GM18907 (cell line): ENCODE measurements around the gene SIX2.
"Not testable (repeated sequence)": the region's sequence is repeated elsewhere in the genome, so short reads cannot be mapped to it uniquely, and the experiment has no call there.

ENCODE experiments used
- ATAC-seq: cut with Tn5 transposase; IDR thresholded peaks from one replicate; pipeline ENCODE4 v1.9.1; 2021; ENCODE audit warnings: mild to moderate bottlenecking, moderate library complexity; ENCODE audit not compliant: unreplicated experiment

Gene SIX2

GRCh38 chr2:45009303-45009927 lies at the start of gene SIX2:
Gene SIX2, minus strand, starts transcription at chr2:45009452. Its CDS starts 342 bp downstream, at chr2:45009110.
- no peak for ATAC-seq

GRCh38 chr2:45055162-45055605 lies 45.9 kb upstream of the SIX2 start:
- no peak for ATAC-seq

DNA sequence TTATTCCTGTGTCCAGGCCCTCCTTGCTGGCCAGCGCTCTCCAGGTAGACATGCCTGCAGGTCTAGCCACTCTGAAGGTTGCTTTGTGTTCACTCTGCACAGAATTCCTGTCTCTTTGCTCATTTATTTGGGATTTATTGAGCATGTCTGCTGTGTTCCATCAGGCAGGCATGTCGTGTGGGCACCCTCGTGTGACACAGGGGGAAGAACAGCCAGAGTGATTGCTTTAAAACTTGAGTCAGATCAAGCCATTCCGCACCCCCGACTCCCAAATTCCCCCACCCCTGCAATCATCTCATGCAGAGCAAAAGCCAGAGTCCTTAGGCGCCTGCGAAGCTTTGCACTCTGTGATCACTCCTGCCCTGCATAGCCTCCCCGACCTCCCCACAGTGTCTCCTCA lies 44.7 kb upstream of the SIX2 start:
- ATAC-seq = no peak

GRCh38 chr2:45052388-45052928 lies 43.2 kb upstream of the SIX2 start:
- ATAC-seq = no peak

GRCh38 chr2:45049569-45050336 lies 40.5 kb upstream of the SIX2 start:
- no peak for ATAC-seq

DNA sequence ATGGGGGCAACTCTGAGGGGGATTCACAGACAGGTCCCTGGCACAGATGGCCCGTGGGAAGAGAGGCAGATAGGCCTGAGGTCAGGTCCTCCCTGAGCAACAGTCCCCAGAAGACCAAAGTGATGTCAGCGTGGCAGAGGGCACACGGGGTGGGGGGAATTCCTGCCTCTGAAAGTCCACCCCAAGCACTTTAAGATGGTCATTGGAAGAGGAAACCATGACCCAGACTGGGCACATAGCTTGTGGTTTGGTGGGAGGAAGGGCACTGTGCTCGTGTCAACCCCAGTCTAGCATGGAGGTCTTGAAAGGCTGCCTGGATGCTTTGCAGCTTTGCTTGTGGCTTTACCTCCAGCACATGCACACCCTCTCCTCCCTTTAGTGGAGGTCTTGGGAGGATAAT lies 38.0 kb upstream of the SIX2 start:
- ATAC-seq = no peak

GRCh38 chr2:45046786-45047185 lies 37.5 kb upstream of the SIX2 start:
- no peak for ATAC-seq

GRCh38 chr2:45045706-45046105 lies 36.5 kb upstream of the SIX2 start:
- ATAC-seq = no peak

GRCh38 chr2:45044916-45045315 lies 35.7 kb upstream of the SIX2 start:
- no peak for ATAC-seq

GRCh38 chr2:45043174-45043573 lies 33.9 kb upstream of the SIX2 start:
- no peak for ATAC-seq

GRCh38 chr2:45042401-45042800 lies 33.1 kb upstream of the SIX2 start:
- no peak for ATAC-seq

GRCh38 chr2:45040786-45041185 lies 31.5 kb upstream of the SIX2 start:
- no peak for ATAC-seq

DNA sequence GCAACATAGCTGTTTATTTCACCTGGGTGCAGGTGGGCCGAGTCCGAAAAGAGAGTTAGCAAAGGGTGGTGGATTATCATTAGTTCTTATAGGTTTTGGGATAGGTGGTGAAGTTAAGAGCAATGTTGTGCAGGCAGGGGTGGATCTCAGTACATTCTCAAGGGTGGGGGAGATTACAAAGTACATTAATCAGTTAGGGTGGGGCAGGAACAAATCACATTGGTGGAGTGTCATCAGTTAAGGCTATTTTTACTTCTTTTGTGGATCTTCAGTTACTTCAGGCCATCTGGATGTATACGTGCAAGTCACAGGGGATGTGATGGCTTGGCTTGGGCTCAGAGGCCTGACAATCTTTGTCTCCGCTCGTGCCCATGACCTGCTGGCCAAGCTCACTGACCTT lies 30.6 kb upstream of the SIX2 start:
- not testable (repeated sequence) for ATAC-seq

- ATAC-seq = not testable (repeated sequence)
Observed at GRCh38 chr2:45038861-45039260, 29.6 kb upstream of the SIX2 start.

- ATAC-seq = no peak
Observed at GRCh38 chr2:45033302-45033701, 24.1 kb upstream of the SIX2 start.

DNA sequence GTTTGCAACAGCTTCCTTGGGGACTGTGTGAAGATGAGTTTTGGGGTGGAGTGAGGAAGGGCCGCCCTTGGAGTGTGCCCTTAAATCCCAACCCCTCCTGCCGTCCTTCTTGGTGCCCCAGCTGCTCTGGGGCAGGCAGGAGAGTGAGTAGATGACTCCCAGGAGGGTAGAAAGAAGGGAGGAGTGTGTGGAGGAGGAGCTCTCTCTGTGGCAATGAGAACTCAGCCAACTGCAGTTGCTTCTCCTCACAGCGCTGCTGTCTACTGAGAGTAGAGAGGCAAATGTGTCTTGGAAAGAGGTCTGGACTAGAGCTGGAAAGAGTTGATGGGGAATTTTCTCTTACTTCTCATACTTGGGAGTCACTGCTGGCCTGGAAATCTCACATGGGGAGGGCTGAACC lies 21.8 kb upstream of the SIX2 start:
- no peak for ATAC-seq

GRCh38 chr2:45030553-45030952 lies 21.3 kb upstream of the SIX2 start:
- no peak for ATAC-seq

GRCh38 chr2:45029215-45029614 lies 20.0 kb upstream of the SIX2 start:
- ATAC-seq = no peak

DNA sequence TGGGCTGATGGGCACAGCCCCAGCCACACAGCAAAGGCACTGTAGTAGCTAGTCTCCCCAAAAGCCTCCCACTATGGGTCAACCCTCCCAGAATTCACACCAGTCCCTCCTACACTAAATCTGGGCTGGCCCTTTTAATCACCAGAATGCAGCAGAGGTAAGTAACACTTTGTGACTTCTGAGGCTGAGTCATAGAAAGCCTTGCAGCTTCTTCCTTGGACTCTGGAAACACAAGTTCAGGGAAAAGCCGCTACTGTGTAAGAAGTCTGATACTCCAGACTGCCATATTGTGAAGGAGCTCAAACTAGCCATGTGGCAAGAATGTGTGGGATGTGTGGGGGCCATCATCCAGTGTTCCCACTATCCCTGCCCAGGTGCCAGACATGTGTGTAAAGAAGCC lies 19.0 kb upstream of the SIX2 start:
- ATAC-seq = no peak

DNA sequence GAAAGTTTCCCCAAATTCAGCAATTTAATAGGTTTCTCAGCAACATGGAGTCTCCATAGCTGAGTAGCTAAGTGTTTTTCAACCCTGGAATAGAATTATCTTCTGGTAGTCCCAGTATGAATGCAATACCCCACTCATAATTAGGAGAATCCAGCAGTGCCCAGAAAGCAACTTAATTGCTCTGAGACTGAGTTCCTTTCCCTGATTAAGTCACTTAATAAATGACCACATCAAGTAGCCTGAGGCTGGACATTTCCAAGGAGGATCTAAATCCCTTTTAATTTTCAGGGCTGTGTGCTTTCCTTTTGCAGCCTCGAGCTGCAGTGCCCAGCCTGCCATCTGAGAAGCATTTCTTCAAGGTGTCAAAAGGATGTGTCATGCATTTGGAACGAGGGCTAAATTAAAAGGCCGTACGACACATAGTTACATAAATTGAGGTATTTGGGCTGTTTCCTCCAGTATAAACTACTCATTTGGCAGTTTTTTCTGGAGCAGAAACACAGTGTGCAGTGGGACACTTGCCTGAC lies 17.7 kb upstream of the SIX2 start:
- no peak for ATAC-seq

DNA sequence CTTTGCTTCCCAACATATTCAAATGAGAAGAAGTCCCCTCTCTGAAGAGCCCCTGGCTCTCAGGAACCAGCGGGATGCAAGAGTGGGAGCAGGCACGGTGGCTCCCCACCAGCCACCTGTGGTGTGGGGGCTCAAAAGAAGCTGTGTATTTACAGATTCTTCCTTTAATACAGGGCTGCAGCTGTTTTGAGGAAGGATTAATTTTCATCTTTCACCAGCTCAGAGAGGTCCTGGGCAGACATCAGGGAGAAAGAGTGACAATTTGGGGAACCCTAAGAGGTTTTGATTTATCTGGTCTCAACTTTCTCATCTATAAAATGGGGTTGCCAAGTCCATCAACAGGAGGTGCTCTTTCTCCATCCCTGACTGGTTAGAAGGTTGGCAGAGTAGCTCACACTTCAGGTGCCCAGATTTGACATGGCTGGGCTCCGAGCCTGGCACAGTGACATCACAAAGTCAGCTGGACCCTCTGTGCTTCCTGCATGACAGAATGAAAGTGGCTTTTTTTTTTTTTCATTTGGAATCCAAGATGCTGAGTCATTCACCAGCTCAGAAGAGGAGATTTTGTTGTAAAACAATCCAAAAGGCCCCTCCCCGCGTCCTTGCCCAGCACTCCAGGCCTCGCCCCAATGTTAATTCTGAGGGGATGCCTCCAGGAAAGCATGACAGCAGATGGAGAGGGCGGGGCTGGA lies 15.5 kb upstream of the SIX2 start:
- ATAC-seq = no peak
